GM18870 (cell line): ENCODE results near the gene DNAH11.
"Not testable (repeated sequence)": the region's sequence is repeated elsewhere in the genome, so short reads cannot be mapped to it uniquely, and the experiment has no call there.

Experiments
- ATAC-seq: cut with Tn5 transposase; IDR thresholded peaks from one replicate; pipeline ENCODE4 v1.9.1; 2021; ENCODE audit warnings: moderate library complexity; ENCODE audit not compliant: unreplicated experiment

Gene DNAH11

GRCh38 chr7:21869785-21870402, 327.1 kb downstream of the DNAH11 start:
- no peak for ATAC-seq

DNA sequence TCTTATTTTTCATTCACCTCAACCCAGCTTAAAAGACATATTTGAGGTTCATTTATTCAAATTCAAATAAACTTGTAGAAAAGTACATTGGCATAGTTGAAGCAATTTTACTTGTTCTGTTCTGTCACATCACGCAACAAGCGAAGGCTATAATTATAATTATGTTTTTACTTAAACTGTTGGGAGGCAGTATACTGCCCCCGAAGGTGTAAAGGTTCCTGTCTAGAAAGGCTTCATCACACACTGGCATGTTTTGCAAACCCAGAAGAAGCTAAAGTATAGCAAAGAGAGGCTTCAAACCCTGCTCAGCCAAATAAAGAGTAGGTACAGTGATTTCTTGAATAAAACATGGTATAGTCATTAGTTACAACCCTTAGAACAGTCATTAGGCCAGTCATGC, 340.2 kb downstream of the DNAH11 start:
- ATAC-seq = no peak

- ATAC-seq = not testable (repeated sequence)
These were observed 340.7 kb downstream of the DNAH11 start for GRCh38 chr7:21883501-21883900.

DNA sequence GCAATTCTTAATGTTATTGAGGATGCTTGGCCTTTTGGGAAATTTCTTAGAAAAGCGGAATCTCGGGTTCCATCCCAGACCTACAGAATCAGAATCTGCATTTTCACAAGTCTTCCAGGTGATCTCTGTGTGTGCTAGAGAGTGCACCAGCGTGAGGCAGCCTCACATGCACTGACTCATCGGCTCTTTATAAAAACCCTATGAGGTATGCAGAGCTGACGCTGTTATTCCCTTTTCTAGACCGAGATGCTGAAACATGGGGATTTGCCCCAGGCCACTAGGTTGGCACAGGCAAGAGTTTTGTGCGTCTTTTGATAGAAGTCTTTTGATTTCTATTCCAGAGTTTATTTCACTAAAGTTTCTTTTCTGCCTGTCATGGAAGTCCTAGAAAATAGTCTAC, 341.7 kb downstream of the DNAH11 start:
- no peak for ATAC-seq

DNA sequence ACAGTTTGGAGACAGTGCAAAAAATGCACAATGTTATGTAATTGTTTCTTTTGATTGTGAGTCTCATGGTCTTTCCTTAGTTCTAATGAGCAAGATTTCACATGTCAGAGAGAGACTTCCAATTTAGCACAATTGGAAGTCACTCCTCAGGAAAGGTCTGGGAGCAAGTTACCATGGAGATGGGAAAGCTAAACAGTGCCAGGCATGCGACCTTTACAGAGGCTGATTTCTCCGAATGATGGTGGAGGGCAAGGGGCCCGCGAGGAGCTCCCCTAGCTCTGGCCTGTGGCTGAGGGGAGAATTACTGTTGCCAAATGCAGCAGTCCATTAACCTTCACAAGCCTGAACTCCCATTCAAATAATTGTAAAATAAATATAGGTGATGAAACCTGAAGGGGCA, 343.6 kb downstream of the DNAH11 start:
- no peak for ATAC-seq

GRCh38 chr7:21887353-21887752, 344.5 kb downstream of the DNAH11 start:
- ATAC-seq = no peak

GRCh38 chr7:21887779-21888178, 344.9 kb downstream of the DNAH11 start:
- ATAC-seq = no peak

- no peak for ATAC-seq
These were observed 348.5 kb downstream of the DNAH11 start for GRCh38 chr7:21891291-21891690.

DNA sequence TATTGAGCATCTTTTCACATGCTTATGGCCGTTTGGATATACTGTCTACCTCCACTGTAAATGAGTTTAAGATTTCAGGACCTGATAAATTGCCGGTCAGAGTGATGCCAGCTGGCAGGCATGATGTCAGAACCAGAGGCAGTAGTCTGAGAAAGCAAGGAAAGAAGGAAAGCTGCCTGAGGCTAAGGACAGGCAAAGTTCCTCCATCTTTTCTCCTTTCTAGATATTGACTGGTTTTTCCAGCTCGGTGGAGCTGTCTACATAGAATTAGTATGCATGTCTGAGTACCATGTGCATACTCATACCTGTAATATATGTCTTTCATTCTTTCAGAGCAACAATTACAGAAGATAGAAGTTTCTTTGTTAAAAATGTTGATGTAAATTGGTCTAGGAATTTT, 350.6 kb downstream of the DNAH11 start:
- ATAC-seq = no peak

- ATAC-seq = peak; percentile 95
These were observed 355.6 kb downstream of the DNAH11 start for GRCh38 chr7:21898265-21898930.

DNA sequence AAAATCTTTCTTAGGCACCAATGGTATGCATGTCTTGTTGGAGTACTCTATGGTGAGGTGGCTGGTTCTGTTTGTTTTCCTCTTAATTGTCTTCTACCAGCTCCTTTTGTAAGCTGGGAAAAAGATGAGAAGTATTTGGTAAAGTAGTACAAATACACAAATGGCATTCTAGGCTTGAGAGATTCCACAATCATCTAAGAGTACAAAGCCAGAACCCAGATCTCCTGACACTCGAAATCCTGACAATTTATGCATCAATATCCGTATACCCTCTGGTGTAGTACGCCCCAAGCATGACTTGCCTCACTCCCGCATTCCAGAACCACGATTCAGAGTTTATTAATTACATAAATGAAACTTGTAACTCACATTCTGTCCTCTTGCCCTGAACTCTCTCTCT, 359.4 kb downstream of the DNAH11 start:
- no peak for ATAC-seq

- ATAC-seq = no peak
These were observed 360.4 kb downstream of the DNAH11 start for GRCh38 chr7:21903020-21903786.

- no peak for ATAC-seq
These were observed 365.9 kb downstream of the DNAH11 start for GRCh38 chr7:21908746-21909145.

DNA sequence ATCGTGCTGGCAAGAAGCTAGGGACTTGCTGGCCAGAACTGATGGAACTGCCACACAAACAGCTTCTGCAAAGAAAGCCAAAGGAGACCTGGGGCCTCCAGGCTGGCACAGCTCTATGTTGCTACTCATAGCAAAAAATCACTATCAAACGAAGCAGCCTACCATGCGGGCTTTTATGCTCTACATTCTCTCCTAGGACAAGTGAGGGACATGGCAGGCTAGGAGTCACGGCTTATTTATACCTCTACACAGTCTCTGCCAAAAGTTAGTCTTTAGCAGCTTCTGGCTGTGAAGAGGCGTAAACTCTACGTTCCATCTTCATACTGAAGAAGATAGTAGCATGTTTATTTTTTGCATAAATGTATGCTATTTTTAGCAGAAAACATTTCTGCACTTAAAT, 367.4 kb downstream of the DNAH11 start:
- ATAC-seq = no peak

DNA sequence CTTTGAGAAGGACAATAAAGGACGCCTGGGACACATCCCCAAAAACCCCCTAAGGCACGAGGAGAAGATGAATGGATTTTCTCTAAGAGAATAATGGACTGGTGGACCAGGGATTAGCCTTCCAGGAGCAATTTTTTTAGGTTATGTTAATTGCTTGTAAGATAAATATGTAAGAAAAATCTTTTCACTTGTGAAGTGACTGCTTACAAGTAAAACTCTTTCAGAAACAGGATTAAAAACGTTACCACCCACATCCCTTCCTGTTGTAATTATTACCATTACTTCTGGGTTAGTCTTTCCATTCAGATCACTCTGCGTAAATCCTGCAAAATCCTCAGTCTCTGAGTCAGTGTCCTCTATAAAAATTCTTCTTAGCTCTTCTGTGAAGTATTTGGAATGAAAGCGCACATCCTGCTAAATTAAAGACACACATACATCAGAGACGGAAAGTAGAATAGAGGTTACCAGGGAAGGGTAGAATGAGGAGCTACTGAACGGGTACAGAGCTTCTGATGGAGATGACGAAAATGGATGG, 368.6 kb downstream of the DNAH11 start:
- no peak for ATAC-seq

DNA sequence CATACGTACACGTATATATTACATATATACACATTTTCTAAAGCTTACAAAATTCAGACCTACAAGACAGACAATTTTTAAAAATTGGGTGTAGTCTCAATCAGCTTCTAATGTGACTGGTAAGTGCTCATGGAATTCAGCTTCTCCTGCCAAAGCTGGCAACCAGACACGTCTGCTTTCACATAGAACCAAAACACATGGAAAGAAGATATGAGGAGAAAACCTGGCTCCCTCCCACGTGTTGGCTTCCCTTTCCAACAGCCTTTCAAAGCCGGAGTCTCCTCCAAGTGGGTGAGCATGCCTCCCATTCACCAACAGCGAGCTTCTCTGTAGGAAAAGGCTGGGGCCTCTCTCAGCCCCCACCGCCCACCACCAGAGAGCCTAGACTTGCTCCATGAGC, 369.5 kb downstream of the DNAH11 start:
- ATAC-seq = no peak

- no peak for ATAC-seq
These were observed 370.3 kb downstream of the DNAH11 start for GRCh38 chr7:21912931-21913780.

DNA sequence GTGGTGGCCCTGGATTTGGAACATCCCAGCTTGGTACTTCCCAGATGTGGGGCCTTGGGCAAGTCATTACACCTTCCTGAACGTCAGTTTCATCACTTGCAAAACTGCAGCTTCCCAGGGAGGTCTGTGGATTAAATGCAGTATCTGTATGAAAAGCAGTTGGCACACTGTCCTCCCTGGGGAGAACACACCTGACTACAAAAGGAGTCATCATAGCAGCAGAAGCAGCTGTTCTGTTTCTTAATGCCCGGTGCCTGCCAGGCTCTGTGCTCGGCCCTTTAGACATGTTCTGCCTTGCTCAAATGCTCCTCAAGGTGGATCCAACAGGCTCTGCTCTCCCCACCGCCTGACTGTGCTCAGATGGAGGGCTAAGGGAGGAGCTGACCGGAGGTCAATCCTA, 371.8 kb downstream of the DNAH11 start:
- ATAC-seq = no peak

DNA sequence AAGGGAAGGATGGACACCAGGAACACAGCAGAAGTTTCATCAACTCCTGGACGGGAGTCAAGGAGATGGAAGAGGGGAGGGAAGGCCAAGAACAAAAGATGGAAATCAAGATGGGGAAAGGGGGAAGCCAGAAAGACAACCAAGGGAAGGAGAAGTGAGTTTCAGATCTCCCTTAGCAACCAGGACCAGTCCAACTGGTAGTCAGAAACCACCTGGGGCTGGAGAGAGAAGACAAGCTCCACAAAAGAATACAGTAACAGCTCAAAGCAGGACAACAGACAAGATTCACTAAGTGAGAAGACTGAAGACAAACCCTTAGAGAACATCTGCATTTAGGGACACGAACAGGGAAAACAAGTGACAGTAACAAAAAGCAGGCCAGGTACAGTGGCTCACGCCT, 372.3 kb downstream of the DNAH11 start:
- no peak for ATAC-seq

GRCh38 chr7:21916176-21916575, 373.3 kb downstream of the DNAH11 start:
- ATAC-seq = no peak

DNA sequence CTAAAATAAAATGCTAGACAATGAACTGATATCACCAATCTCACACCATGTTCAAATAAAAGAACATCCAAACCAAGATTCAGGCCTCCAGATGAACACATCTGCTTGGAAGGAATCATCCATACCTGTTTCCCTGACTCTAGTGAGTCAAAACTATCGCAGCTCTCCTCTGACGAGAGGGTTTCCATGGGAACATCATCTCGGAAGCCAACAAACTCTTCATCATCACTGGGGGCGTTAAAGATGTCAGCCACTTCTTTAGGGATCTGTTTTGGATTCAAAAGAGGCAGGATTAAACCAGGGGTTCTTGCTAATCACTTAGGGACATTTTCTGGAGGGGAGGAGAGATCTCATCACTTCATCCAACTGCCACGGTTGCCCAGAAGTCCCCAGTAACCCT, 373.8 kb downstream of the DNAH11 start:
- no peak for ATAC-seq
